Measurements from ENCODE around the gene STK36. TPM values are rescaled to one million over a fixed set of nuclear protein-coding genes. Genes with fewer than 3 reads are reported as not detected.

Gene STK36
- total and polyA plus RNA-seq, 4 donors: 18.0 to 70.6 (median 31.3) TPM

GRCh38 chr2:218709908-218710307 is 38.0 kb downstream of the STK36 start:
- Histone ChIP-seq H3K9me3 (ENCODE audit: control insufficient read depth in 4 of 4, insufficient read depth in 3 of 4, low read length in 3 of 4) (no peaks in the 10 kb centered on the region), H3K4me3 (no peak overlapping the region), H3K27me3 (ENCODE audit: control insufficient read depth in 3 of 3, insufficient read depth in 3 of 3, low read length in 2 of 3) (no peaks in the 10 kb centered on the region), H3K27ac (ENCODE audit: low read depth in 1 of 2, low read length in 1 of 2) (no peak overlapping the region), H3K9ac (ENCODE audit: insufficient read depth in 1 of 2, low read length in 2 of 2) (no peak overlapping the region), H3K4me1 (ENCODE audit: control insufficient read depth in 5 of 5, insufficient read depth in 5 of 5, low read length in 5 of 5) (peaks cover 0 to 12% (median 3%) of the 10 kb centered on the region in 5 donors), H3K36me3 (ENCODE audit: control insufficient read depth in 4 of 4, insufficient read depth in 4 of 4, low read length in 4 of 4) (no peaks in the 10 kb centered on the region)
- DNase-seq (no peak), ATAC-seq (ENCODE audit: insufficient read depth, low FRiP score) (no peak)
- 86 to 89% methylated on average over 8 of the region's 8 CpGs for WGBS, 2 donors
- no peak for TF ChIP-seq CTCF (IDR thresholded peaks at IDR 0.05; ENCODE audit: control extremely low read depth, extremely low read depth)

- no peak overlapping the region for H3K27ac ChIP-seq (ENCODE audit: low read depth in 1 of 2, low read length in 1 of 2)
- H3K4me3 ChIP-seq: no peak overlapping the region
- 45 to 49% methylated on average over 14 of the region's 14 CpGs for WGBS, 2 donors
- H3K9ac ChIP-seq (ENCODE audit: insufficient read depth in 1 of 2, low read length in 2 of 2): no peak overlapping the region
- ATAC-seq (ENCODE audit: insufficient read depth, low FRiP score) (no peak), DNase-seq (no peak)
- no peak for TF ChIP-seq CTCF (IDR thresholded peaks at IDR 0.05; ENCODE audit: control extremely low read depth, extremely low read depth)
- H3K9me3 ChIP-seq (ENCODE audit: control insufficient read depth in 4 of 4, insufficient read depth in 3 of 4, low read length in 3 of 4): no peaks in the 10 kb centered on the region
- H3K36me3 ChIP-seq (ENCODE audit: control insufficient read depth in 4 of 4, insufficient read depth in 4 of 4, low read length in 4 of 4): no peaks in the 10 kb centered on the region
- no peaks in the 10 kb centered on the region for H3K27me3 ChIP-seq (ENCODE audit: control insufficient read depth in 3 of 3, insufficient read depth in 3 of 3, low read length in 2 of 3)
- H3K4me1 ChIP-seq (ENCODE audit: control insufficient read depth in 5 of 5, insufficient read depth in 5 of 5, low read length in 5 of 5): peaks cover 0 to 16% (median 3%) of the 10 kb centered on the region in 5 donors
Measured at GRCh38 chr2:218710334-218710686, 38.4 kb downstream of the STK36 start.

GRCh38 chr2:218710687-218711549 is 39.0 kb downstream of the STK36 start, which contains the start of gene TTLL4:
TTLL4 (plus strand) TSS chr2:218710835; CDS start chr2:218737677, 26,842 bp downstream.
- Histone ChIP-seq H3K27ac (ENCODE audit: low read depth in 1 of 2, low read length in 1 of 2) (peak within 1 kb of the TSS; percentile 90 to 93), H3K4me3 (peak within 1 kb of the TSS; percentile 83), H3K9me3 (ENCODE audit: control insufficient read depth in 4 of 4, insufficient read depth in 3 of 4, low read length in 3 of 4) (no peaks in the 10 kb centered on the region), H3K4me1 (ENCODE audit: control insufficient read depth in 5 of 5, insufficient read depth in 5 of 5, low read length in 5 of 5) (peaks cover 0 to 17% (median 4%) of the 10 kb centered on the region in 5 donors), H3K9ac (ENCODE audit: insufficient read depth in 1 of 2, low read length in 2 of 2) (peak within 1 kb of the TSS; percentile 39 to 64), H3K27me3 (ENCODE audit: control insufficient read depth in 3 of 3, insufficient read depth in 3 of 3, low read length in 2 of 3) (no peaks in the 10 kb centered on the region), H3K36me3 (ENCODE audit: control insufficient read depth in 4 of 4, insufficient read depth in 4 of 4, low read length in 4 of 4) (peaks cover 0 to under 1% (median 0%) of the 10 kb centered on the region in 4 donors)
- peak; percentile 68 for TF ChIP-seq CTCF (IDR thresholded peaks at IDR 0.05; ENCODE audit: control extremely low read depth, extremely low read depth)
- peak; percentile 98 for ATAC-seq (ENCODE audit: insufficient read depth, low FRiP score)
- WGBS, 2 donors: 0% methylated on average over 70 to 74 of the region's 74 CpGs
- peak; percentile 98 to 99 (median 98) for DNase-seq

Data from lung (tissue), 12 donors.